Nephron (organoid): Measurements from ENCODE around the gene KCNQ5.
A peak's percentile ranks its signal among the peaks of the same experiment; 100 is the strongest.

Experiments
- H3K27ac Mint-ChIP-seq, 3 experiments: 2 replicates each; pipeline ENCODE4 v1.8.0; 2020; ENCODE audit warnings: mixed read lengths in 3 of 3, mild to moderate bottlenecking in 2 of 3, moderate library complexity in 1 of 3
- H3K27me3 Mint-ChIP-seq: 2 replicates; pipeline ENCODE4 v1.8.0; 2021; ENCODE audit warnings: low read depth, mild to moderate bottlenecking, moderate library complexity, mixed read lengths
- H3K36me3 Mint-ChIP-seq: 2 replicates; pipeline ENCODE4 v1.8.0; 2020; ENCODE audit warnings: low read depth, mixed read lengths
- H3K4me1 Mint-ChIP-seq: 2 replicates; pipeline ENCODE4 v1.8.0; 2020; ENCODE audit warnings: mixed read lengths
- H3K4me3 Mint-ChIP-seq, 3 experiments: 2 replicates each; pipeline ENCODE4 v1.8.0; 2020; ENCODE audit warnings: mild to moderate bottlenecking in 3 of 3, mixed read lengths in 3 of 3, moderate library complexity in 2 of 3
- H3K9me3 Mint-ChIP-seq: 2 replicates; pipeline ENCODE4 v1.8.0; 2020; ENCODE audit warnings: mixed read lengths
- CTCF ChIP-seq, 3 experiments: fragments of 200-600 bp; sonication (generic); IDR thresholded peaks; one replicate each; pipeline ENCODE4 v1.5.0; 2021; ENCODE audit warnings: antibody characterized with exemption in 3 of 3; ENCODE audit not compliant: unreplicated experiment in 3 of 3

Gene KCNQ5

GRCh38 chr6:73011945-73012344 is 390.1 kb downstream of the KCNQ5 start:
- Mint-ChIP-seq H3K4me1 (no peaks in the 10 kb centered on the region), H3K36me3 (no peaks in the 10 kb centered on the region), H3K9me3 (no peaks in the 10 kb centered on the region)

GRCh38 chr6:73017476-73017875 is 395.6 kb downstream of the KCNQ5 start:
- H3K4me3 Mint-ChIP-seq, result no peak overlapping the region
- peaks cover 4% of the 10 kb centered on the region for H3K27me3 Mint-ChIP-seq
- peaks cover 9% of the 10 kb centered on the region for H3K4me1 Mint-ChIP-seq
- H3K9me3 Mint-ChIP-seq, result no peaks in the 10 kb centered on the region
- H3K27ac Mint-ChIP-seq, result peak overlapping the region; percentile 14 to 73 (median 71)
- TF ChIP-seq CTCF (IDR thresholded peaks at IDR 0.05; ENCODE audit: unreplicated experiment in 3 of 3), result no peak
- no peaks in the 10 kb centered on the region for H3K36me3 Mint-ChIP-seq

More at GRCh38 chr6:73011945-73012344, 390.1 kb downstream of the KCNQ5 start:
- H3K27me3 Mint-ChIP-seq, result peaks cover 4% of the 10 kb centered on the region
- no peak for TF ChIP-seq CTCF (IDR thresholded peaks at IDR 0.05; ENCODE audit: unreplicated experiment in 3 of 3)
- H3K4me3 Mint-ChIP-seq, result no peak overlapping the region
- H3K27ac Mint-ChIP-seq, result no peak overlapping the region

GRCh38 chr6:73024598-73024997 is 402.7 kb downstream of the KCNQ5 start:
- no peak for TF ChIP-seq CTCF (IDR thresholded peaks at IDR 0.05; ENCODE audit: unreplicated experiment in 3 of 3)
- Mint-ChIP-seq H3K4me1 (peaks cover 11% of the 10 kb centered on the region), H3K27me3 (no peaks in the 10 kb centered on the region), H3K36me3 (no peaks in the 10 kb centered on the region), H3K4me3 (no peak overlapping the region), H3K9me3 (no peaks in the 10 kb centered on the region), H3K27ac (no peak overlapping the region)

- H3K27ac Mint-ChIP-seq, result peak overlapping the region in 1 of 3 experiments; percentile 1
- no peak for TF ChIP-seq CTCF (IDR thresholded peaks at IDR 0.05; ENCODE audit: unreplicated experiment in 3 of 3)
- no peak overlapping the region for H3K4me3 Mint-ChIP-seq
- peaks cover 20% of the 10 kb centered on the region for H3K4me1 Mint-ChIP-seq
- H3K9me3 Mint-ChIP-seq, result no peaks in the 10 kb centered on the region
- H3K27me3 Mint-ChIP-seq, result no peaks in the 10 kb centered on the region
- no peaks in the 10 kb centered on the region for H3K36me3 Mint-ChIP-seq
Observed at GRCh38 chr6:73027691-73028090, 405.8 kb downstream of the KCNQ5 start.

- TF ChIP-seq CTCF (IDR thresholded peaks at IDR 0.05; ENCODE audit: unreplicated experiment in 3 of 3), result no peak
- H3K4me3 Mint-ChIP-seq, result no peak overlapping the region
- H3K27ac Mint-ChIP-seq, result peak overlapping the region in 1 of 3 experiments; percentile 1
- no peaks in the 10 kb centered on the region for H3K36me3 Mint-ChIP-seq
- no peaks in the 10 kb centered on the region for H3K9me3 Mint-ChIP-seq
- no peaks in the 10 kb centered on the region for H3K27me3 Mint-ChIP-seq
- H3K4me1 Mint-ChIP-seq, result peaks cover 20% of the 10 kb centered on the region
Observed at GRCh38 chr6:73028124-73028766, 406.4 kb downstream of the KCNQ5 start.

GRCh38 chr6:73028893-73029450 is 407.1 kb downstream of the KCNQ5 start:
- Mint-ChIP-seq H3K4me3 (no peak overlapping the region), H3K4me1 (peaks cover 20% of the 10 kb centered on the region), H3K36me3 (no peaks in the 10 kb centered on the region), H3K27me3 (no peaks in the 10 kb centered on the region), H3K27ac (peak overlapping the region in 1 of 3 experiments; percentile 1), H3K9me3 (no peaks in the 10 kb centered on the region)
- no peak for TF ChIP-seq CTCF (IDR thresholded peaks at IDR 0.05; ENCODE audit: unreplicated experiment in 3 of 3)
